ENCODE results near the gene LINC00305.

LINC00305 gene

GRCh38 chr18:64115881-64116280 is 33.0 kb downstream of the LINC00305 start:
- no peak for DNase-seq (ENCODE audit: low read depth)

- DNase-seq (ENCODE audit: low read depth), result no peak
Observed at GRCh38 chr18:64111950-64112349, 36.9 kb downstream of the LINC00305 start.

GRCh38 chr18:64110692-64111480 is 38.0 kb downstream of the LINC00305 start:
- DNase-seq (ENCODE audit: low read depth), result no peak

GRCh38 chr18:64103986-64104385 is 44.9 kb downstream of the LINC00305 start:
- no peak for DNase-seq (ENCODE audit: low read depth)

- DNase-seq (ENCODE audit: low read depth), result no peak
Observed at GRCh38 chr18:64100116-64100922, 48.6 kb downstream of the LINC00305 start.

- no peak for DNase-seq (ENCODE audit: low read depth)
Observed at GRCh38 chr18:64099244-64099643, 49.6 kb downstream of the LINC00305 start.

- no peak for DNase-seq (ENCODE audit: low read depth)
Observed at GRCh38 chr18:64097497-64097896, 51.4 kb downstream of the LINC00305 start.

- DNase-seq (ENCODE audit: low read depth), result no peak
Observed at GRCh38 chr18:64095056-64095455, 53.8 kb downstream of the LINC00305 start.

GRCh38 chr18:64094210-64094609 is 54.7 kb downstream of the LINC00305 start:
- DNase-seq (ENCODE audit: low read depth), result no peak

GRCh38 chr18:64091526-64091925 is 57.4 kb downstream of the LINC00305 start:
- DNase-seq (ENCODE audit: low read depth), result no peak

GRCh38 chr18:64090876-64091275 is 58.0 kb downstream of the LINC00305 start:
- no peak for DNase-seq (ENCODE audit: low read depth)

- no peak for DNase-seq (ENCODE audit: low read depth)
Observed at GRCh38 chr18:64083916-64084315, 65.0 kb downstream of the LINC00305 start.

GRCh38 chr18:64082513-64082912 is 66.4 kb downstream of the LINC00305 start:
- no peak for DNase-seq (ENCODE audit: low read depth)

- DNase-seq (ENCODE audit: low read depth), result no peak
Observed at GRCh38 chr18:64082054-64082453, 66.8 kb downstream of the LINC00305 start.

- no peak for DNase-seq (ENCODE audit: low read depth)
Observed at GRCh38 chr18:64073971-64074370, 74.9 kb downstream of the LINC00305 start.

GRCh38 chr18:64055019-64055418 is 93.9 kb downstream of the LINC00305 start:
- no peak for DNase-seq (ENCODE audit: low read depth)

- DNase-seq (ENCODE audit: low read depth), result no peak
Observed at GRCh38 chr18:64053246-64053645, 95.6 kb downstream of the LINC00305 start.

- no peak for DNase-seq (ENCODE audit: low read depth)
Observed at GRCh38 chr18:64052772-64053171, 96.1 kb downstream of the LINC00305 start.

GRCh38 chr18:64044616-64045015 is 104.3 kb downstream of the LINC00305 start:
- no peak for DNase-seq (ENCODE audit: low read depth)

- no peak for DNase-seq (ENCODE audit: low read depth)
Observed at GRCh38 chr18:64042728-64043358, 106.0 kb downstream of the LINC00305 start.

- no peak for DNase-seq (ENCODE audit: low read depth)
Observed at GRCh38 chr18:64037812-64038414, 111.0 kb downstream of the LINC00305 start.

GRCh38 chr18:64032312-64032711 is 116.6 kb downstream of the LINC00305 start:
- DNase-seq (ENCODE audit: low read depth), result no peak

Measured in T follicular helper cell (primary cell).